Caki2 (cell line): ENCODE results near the gene ZNF845. TPM values are rescaled to one million over a fixed set of nuclear protein-coding genes. Genes with fewer than 3 reads are reported as not detected.
"Not testable (repeated sequence)": the region's sequence is repeated elsewhere in the genome, so short reads cannot be mapped to it uniquely, and the experiment has no call there.

ENCODE experiments used
- DNase-seq: peaks from one replicate; pipeline ENCODE4 v3.0.0-alpha.2; 2015; ENCODE audit warnings: low read depth
- in situ Hi-C: cut with HindIII; loops from 2 replicates; pipeline ENCODE4 v1.10.0; 2016; ENCODE audit warnings: low sequenced_read_pairs, low pct_unique_long_range_greater_than_20kb, mixed read lengths
- total RNA-seq: library from RNA; depleted of rRNA; stranded (reverse); fragments of >200 nt; shearing (Covaris generic); gene quantifications from 2 replicates; pipeline ENCODE4 v1.2.3, GENCODE V29; 2014; ENCODE audit warnings: low replicate concordance; rRNA removed

Gene ZNF845
- 3.8 and 8.2 TPM in 2 replicates for total RNA-seq

- in situ Hi-C loops: no loop called here
- DNase-seq: peak; percentile 96
Measured at GRCh38 chr19:53333463-53334449, at the start of gene ZNF845. Gene ZNF845 (plus strand): TSS chr19:53333749. CDS start chr19:53341308, 7,559 bp downstream.

- in situ Hi-C loops: no loop called here
- DNase-seq: no peak
Measured at GRCh38 chr19:53285087-53285486, 48.5 kb upstream of the ZNF845 start.

DNA sequence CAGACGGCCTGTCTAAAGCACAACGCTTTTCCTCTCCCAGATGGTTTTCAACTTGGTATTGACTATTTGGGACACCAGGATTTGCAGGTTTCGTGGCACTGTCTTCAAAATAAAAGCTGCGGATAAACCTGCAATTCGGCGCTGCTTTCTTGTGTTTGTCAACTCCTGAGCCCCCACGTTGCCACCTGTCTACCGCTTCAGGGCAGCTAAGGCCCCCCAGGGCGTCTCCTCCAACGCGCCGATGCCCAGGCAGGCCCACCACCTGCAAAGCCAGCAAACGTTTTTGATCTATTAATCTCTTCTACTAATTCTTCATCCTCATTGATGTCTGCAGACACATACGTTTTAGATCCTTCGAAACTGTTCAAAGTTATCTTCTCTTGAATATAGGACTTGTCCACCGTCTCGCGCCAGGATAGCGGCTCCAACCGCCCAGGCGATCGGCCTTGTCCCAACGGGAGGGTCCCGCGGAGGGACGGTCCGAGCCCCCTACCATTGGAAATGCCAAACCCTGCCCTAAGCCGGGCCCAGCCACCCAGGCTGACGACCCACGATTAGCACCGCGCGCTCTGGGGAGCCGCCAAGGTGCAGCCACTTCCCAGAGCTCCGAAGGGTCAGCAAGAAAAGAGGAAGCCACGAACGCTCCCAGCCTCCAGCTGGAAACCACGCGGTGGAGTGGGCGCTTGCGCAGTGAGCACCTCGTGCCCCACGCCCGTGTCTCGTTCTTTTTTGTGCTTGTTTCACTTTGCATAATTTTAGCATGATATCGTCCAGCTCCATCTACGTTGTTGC lies 42.6 kb upstream of the ZNF845 start:
- in situ Hi-C loops: no loop called here
- DNase-seq: no peak

DNA sequence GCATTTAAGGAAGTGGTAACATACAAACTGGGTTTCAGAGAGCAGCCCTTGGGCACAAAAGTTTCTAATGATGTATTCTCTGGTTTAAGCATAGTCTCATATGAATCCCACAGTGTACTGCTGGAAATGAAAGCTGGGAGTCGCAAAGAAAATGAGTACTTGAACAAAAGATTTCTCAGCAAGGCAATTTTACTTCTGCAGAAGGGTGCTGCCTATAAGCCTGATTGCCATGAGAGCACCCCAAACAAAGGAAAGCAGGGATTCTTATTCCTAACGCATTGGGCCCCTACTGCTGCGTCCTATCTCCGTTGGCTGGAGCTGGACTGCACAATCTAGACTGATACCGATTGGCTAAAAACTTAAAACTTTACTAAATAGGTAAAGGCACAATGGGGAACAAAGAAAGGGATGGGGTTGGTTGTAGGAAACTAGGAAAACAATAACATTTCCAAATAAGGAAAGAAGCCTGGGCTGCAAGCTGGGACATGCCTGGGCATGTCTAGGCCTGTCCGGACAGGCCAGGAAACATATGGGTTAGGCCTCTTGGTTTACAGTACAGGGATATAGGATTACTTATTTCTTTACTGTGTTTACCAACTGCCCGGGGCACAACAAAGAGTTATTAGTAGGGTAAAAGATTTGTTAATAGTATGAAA lies 38.6 kb upstream of the ZNF845 start:
- DNase-seq: peak; percentile 33
- in situ Hi-C loops: no loop called here

- DNase-seq, in situ Hi-C loops: not testable (repeated sequence)
Measured at GRCh38 chr19:53301341-53301740, 32.2 kb upstream of the ZNF845 start.

GRCh38 chr19:53308339-53308811 lies 25.2 kb upstream of the ZNF845 start:
- in situ Hi-C loops: no loop called here

GRCh38 chr19:53311044-53311443 lies 22.5 kb upstream of the ZNF845 start:
- in situ Hi-C loops: no loop called here
- DNase-seq: no peak

More at GRCh38 chr19:53308339-53308811, 25.2 kb upstream of the ZNF845 start:
- no peak for DNase-seq

DNA sequence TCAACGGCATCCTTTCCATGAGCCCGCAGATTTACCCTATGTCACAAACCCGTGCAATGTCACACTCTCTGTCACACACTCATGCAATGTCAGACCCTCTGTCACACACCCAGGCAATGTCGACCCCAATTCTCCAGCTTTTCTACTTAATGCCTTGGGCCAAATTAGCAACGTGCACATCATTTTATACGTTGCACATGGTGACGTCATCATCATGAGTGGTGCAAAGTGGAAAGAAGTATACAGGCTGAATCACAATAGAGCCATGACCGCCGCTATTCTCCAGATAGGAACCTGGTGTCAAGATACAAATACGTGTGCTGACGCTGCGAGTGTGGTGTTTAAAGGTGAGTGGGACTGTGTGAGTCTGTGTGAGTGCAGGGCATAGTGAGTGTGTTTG lies 21.7 kb upstream of the ZNF845 start:
- in situ Hi-C loops: no loop called here
- no peak for DNase-seq

DNA sequence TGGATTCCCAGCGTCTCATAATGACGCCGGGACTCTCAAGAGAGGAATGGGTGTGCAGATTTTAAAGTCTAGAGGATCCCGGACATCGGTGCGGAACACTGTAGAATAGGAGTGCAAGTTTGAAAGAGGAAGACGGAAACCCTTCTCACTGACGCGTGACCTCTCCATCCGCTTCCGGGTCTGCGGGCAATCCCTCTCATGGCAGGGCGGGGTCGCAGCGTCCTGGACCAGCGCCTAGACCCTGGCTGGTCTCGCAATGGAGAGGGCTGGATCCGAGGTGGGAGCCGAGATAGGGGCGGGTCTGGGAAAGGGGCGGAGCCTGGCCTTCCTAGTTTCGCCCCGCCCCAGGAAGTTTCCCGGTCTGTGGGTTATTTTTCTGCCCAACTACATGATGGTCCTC lies 4.6 kb upstream of the ZNF845 start:
- DNase-seq: no peak

DNA sequence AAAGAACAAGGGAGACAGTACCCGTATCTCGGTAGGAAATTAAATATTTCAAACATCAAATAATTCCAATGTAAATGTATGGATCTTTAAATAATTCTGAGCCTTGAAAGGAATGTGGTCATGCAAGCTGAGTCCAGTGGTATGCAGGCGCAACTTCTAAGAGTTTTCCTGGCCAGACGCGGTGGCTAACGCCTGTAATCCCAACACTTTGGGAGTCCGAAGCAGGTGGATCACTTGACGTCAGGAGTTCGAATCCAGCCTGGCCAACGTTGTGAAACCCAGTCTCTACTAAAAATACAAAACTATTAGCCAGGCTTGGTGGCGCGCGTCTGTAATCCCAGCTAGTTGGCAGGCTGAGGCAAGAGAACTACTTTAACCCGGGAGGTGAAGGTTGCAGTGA lies 1.1 kb upstream of the ZNF845 start:
- DNase-seq: no peak
- in situ Hi-C loops: no loop called here

More for the DNA sequence above, 4.6 kb upstream of the ZNF845 start:
- in situ Hi-C loops: no loop called here

GRCh38 chr19:53333066-53333462 lies 485 bp upstream of the ZNF845 start:
- DNase-seq: no peak
- in situ Hi-C loops: no loop called here

GRCh38 chr19:53344403-53344802 lies 10.9 kb downstream of the ZNF845 start:
- in situ Hi-C loops: not testable (repeated sequence)

GRCh38 chr19:53355739-53356138 lies 22.2 kb downstream of the ZNF845 start:
- DNase-seq: no peak
- in situ Hi-C loops: no loop called here

More at GRCh38 chr19:53344403-53344802, 10.9 kb downstream of the ZNF845 start:
- not testable (repeated sequence) for DNase-seq

DNA sequence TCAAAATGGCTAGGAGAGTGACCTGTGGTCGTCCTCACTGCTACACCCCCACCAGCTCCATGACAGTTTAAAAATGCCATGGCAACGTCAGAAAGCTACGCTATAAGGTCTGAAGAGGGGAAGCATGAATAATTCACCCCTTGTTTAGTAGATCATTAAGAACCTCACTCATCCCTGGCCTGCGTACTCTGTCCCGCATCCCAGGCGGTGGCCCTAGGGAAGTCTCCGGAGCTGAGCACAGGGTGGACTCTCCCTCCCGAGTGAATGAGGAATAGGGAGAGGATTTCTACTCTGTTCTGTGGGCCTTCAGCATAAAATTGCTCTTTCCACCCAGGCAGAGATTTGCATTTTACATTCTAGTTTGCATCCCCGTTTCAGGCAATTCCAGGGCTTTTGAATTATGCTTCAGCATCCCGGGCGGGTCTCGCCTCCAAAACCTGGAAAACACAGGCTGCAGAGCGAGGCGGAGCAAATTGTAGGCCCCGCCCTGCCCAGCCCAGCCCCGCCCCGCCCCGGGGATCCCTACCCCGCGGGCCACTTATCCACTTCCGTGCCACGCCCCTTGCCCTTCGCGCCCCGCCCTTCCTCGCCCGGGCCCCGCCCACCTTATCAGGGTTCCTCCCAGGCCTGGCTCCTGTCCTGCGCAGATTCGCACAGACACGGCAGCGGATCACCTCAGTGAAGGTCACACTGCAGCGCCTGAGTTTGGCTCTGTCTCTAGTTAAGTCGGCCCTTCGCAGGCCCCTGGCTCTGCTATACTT lies 24.5 kb downstream of the ZNF845 start:
- no peak for DNase-seq
- in situ Hi-C loops: no loop called here

GRCh38 chr19:53360056-53360455 lies 26.5 kb downstream of the ZNF845 start:
- in situ Hi-C loops, DNase-seq: not testable (repeated sequence)

DNA sequence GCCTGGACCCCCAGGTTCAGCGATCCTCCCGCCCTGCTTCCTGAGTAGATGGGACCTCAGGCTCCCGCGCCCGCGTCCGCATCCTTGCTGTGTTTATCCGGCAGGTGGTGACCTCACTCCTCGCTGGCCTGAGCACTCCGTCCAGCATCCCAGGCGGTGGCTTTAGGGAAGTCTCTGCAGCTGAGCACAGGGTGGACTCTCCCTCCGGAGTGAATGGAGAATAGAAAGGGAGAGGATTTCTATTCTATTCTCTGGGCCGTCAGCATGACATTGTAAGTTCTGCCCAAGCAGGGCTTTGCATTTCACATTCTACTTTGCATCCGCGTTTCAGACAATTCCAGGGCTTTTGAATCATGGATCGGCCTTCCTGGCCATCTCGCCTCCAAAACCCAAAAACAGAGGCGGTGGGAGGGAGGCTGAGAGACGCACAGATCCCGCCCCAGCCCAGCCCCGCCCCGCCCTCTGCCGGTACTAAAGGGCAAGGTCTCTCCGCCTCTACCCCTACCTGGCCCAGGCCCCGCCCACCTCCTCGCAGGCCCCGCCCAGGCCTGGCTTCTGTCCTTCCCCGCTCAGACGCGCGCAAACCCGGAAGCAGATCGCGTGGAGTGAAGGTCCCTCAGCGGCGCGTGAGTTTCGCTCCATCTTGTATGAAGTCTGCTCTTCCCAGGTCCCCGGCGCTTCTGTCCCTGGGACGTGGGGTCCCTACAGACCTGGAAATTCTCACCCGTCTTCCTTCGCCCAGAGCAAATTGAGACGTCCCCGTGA lies 31.8 kb downstream of the ZNF845 start, which contains the start of gene ZNF525:
TSS of gene ZNF525 (plus strand) at position 572 of the 765 bp plus-strand sequence. CDS start 6,577 bp downstream, outside the sequence.
- peak; percentile 73 for DNase-seq
- in situ Hi-C loops: no loop called here
